HG02970 (cell line): Measurements from ENCODE around the gene GABRA1.

ENCODE experiments used
- ATAC-seq: cut with Tn5 transposase; IDR thresholded peaks from one replicate; pipeline ENCODE4 v1.9.1; 2021; ENCODE audit warnings: mild to moderate bottlenecking, moderate library complexity, moderate number of reproducible peaks; ENCODE audit not compliant: unreplicated experiment, low FRiP score

GABRA1 gene

GRCh38 chr5:161847941-161848391 lies at the start of gene GABRA1:
TSS of gene GABRA1 (plus strand) at chr5:161848120. CDS start at chr5:161850811, 2,691 bp downstream.
- no peak for ATAC-seq

GRCh38 chr5:161799316-161799715 lies 48.6 kb upstream of the GABRA1 start:
- no peak for ATAC-seq

GRCh38 chr5:161804263-161804662 lies 43.7 kb upstream of the GABRA1 start:
- ATAC-seq = no peak

- ATAC-seq = no peak
Measured at GRCh38 chr5:161846746-161847145, 1.2 kb upstream of the GABRA1 start.

- ATAC-seq = no peak
Measured at GRCh38 chr5:161847447-161847846, 473 bp upstream of the GABRA1 start.

- ATAC-seq = no peak
Measured at GRCh38 chr5:161850491-161850890, 2.6 kb downstream of the GABRA1 start.

GRCh38 chr5:161851691-161852299 lies 3.9 kb downstream of the GABRA1 start:
- no peak for ATAC-seq

- no peak for ATAC-seq
Measured at GRCh38 chr5:161857358-161857757, 9.4 kb downstream of the GABRA1 start.

GRCh38 chr5:161863259-161863658 lies 15.3 kb downstream of the GABRA1 start:
- no peak for ATAC-seq

- ATAC-seq = no peak
Measured at GRCh38 chr5:161863811-161864210, 15.9 kb downstream of the GABRA1 start.

GRCh38 chr5:161865510-161865909 lies 17.6 kb downstream of the GABRA1 start:
- no peak for ATAC-seq

- ATAC-seq = no peak
Measured at GRCh38 chr5:161889971-161890370, 42.1 kb downstream of the GABRA1 start.

GRCh38 chr5:161895514-161895913 lies 47.6 kb downstream of the GABRA1 start:
- ATAC-seq = no peak

GRCh38 chr5:161897033-161897432 lies 49.1 kb downstream of the GABRA1 start:
- no peak for ATAC-seq

GRCh38 chr5:161899590-161899989 lies 51.7 kb downstream of the GABRA1 start:
- no peak for ATAC-seq

- no peak for ATAC-seq
Measured at GRCh38 chr5:161900981-161901380, 53.1 kb downstream of the GABRA1 start.

GRCh38 chr5:161921781-161922180 lies 73.9 kb downstream of the GABRA1 start:
- ATAC-seq = no peak

- ATAC-seq = no peak
Measured at GRCh38 chr5:161924270-161924669, 76.3 kb downstream of the GABRA1 start.

- no peak for ATAC-seq
Measured at GRCh38 chr5:161925960-161926359, 78.0 kb downstream of the GABRA1 start.

- no peak for ATAC-seq
Measured at GRCh38 chr5:161934486-161934885, 86.6 kb downstream of the GABRA1 start.

GRCh38 chr5:161944974-161945373 lies 97.1 kb downstream of the GABRA1 start:
- no peak for ATAC-seq

- ATAC-seq = no peak
Measured at GRCh38 chr5:161946911-161947310, 99.0 kb downstream of the GABRA1 start.
